ENCODE data around the gene HSD17B14. TPM values are rescaled to one million over a fixed set of nuclear protein-coding genes. Genes with fewer than 3 reads are reported as not detected.

HSD17B14 gene
- total and polyA plus RNA-seq, 9 of the 15 experiments (the other 6 are each of a cell fraction or from before 2014, with no cell fraction given), result 0.16 TPM; not detected in 8

DNA sequence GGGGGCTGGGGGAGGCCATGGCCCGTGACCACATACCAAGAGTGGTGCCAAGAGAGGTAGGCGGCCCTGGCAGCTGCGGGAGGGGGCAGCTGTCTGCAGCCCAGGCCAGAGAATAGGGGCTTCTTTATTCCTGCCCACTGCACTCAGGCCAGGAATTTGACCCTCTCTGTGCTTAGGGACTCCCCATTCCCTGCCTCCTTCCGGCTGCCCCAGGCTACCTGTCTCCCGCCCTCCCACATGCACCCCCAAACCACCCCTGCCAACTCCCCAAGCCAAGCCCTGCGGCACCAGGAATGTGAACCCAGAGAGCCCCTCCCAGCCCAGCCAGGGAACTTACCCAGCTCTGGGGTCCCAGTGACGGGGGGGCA, 31.4 kb upstream of the HSD17B14 start (continued):
- 0 out of 2 replicates have a peak, but pooled peaks have one; percentile 21 for TF ChIP-seq POLR2G (IDR thresholded peaks at IDR 0.05; ENCODE audit: low read depth, low read length)
- no peak for TF ChIP-seq ZNF639 (CRISPR knock-in tag; conservative IDR thresholded peaks at IDR 0.05 in 1 of 2, IDR thresholded peaks at IDR 0.05 in 1 of 2)
- no peak for TF ChIP-seq CBX8 (IDR thresholded peaks at IDR 0.05; ENCODE audit: borderline replicate concordance, extremely low read depth, low read depth, low read length, poor library complexity, severe bottlenecking)
- TF ChIP-seq SMAD4 (CRISPR knock-in tag; conservative IDR thresholded peaks at IDR 0.05), result no peak
- no peak for TF ChIP-seq CEBPG (CRISPR knock-in tag; IDR thresholded peaks at IDR 0.05)
- no peak for TF ChIP-seq CEBPG (tag; conservative IDR thresholded peaks at IDR 0.05 in 1 of 2, IDR thresholded peaks at IDR 0.05 in 1 of 2)
- TF ChIP-seq NFRKB (IDR thresholded peaks at IDR 0.05; ENCODE audit: low read depth), result no peak
- TF ChIP-seq ZNF507 (tag; conservative IDR thresholded peaks at IDR 0.05), result no peak

Measured in K562 (cell line).